Measurements from ENCODE around the gene QSER1.
A peak's percentile ranks its signal among the peaks of the same experiment; 100 is the strongest.
"Not testable (repeated sequence)": the region's sequence is repeated elsewhere in the genome, so short reads cannot be mapped to it uniquely, and the experiment has no call there.

QSER1 gene

DNA sequence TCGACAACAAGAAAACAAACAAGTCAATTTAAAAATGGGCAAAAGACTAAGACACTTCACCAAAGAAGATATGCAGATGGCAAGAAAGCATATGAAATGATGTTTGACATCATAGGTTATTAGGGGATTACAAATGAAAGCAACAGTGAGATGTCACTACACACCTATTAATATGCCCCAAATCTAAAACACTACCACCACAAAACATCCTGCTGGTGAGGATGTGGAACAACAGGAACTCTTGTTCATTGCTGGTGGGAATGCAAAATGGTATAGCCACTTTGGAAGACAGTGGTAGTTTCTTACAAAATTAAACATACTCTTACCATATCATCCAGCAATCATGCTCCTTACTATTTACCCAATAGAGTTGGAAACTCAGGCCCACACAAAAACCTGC, 33.9 kb upstream of the QSER1 start:
- TF ChIP-seq, protein P1, sequence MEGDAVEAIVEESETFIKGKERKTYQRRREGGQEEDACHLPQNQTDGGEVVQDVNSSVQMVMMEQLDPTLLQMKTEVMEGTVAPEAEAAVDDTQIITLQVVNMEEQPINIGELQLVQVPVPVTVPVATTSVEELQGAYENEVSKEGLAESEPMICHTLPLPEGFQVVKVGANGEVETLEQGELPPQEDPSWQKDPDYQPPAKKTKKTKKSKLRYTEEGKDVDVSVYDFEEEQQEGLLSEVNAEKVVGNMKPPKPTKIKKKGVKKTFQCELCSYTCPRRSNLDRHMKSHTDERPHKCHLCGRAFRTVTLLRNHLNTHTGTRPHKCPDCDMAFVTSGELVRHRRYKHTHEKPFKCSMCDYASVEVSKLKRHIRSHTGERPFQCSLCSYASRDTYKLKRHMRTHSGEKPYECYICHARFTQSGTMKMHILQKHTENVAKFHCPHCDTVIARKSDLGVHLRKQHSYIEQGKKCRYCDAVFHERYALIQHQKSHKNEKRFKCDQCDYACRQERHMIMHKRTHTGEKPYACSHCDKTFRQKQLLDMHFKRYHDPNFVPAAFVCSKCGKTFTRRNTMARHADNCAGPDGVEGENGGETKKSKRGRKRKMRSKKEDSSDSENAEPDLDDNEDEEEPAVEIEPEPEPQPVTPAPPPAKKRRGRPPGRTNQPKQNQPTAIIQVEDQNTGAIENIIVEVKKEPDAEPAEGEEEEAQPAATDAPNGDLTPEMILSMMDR (IDR thresholded peaks at IDR 0.05; ENCODE audit: low read depth, low read length): peak; percentile 20
- no peak for DNase-seq (ENCODE audit: low read depth in 2 of 2)

DNA sequence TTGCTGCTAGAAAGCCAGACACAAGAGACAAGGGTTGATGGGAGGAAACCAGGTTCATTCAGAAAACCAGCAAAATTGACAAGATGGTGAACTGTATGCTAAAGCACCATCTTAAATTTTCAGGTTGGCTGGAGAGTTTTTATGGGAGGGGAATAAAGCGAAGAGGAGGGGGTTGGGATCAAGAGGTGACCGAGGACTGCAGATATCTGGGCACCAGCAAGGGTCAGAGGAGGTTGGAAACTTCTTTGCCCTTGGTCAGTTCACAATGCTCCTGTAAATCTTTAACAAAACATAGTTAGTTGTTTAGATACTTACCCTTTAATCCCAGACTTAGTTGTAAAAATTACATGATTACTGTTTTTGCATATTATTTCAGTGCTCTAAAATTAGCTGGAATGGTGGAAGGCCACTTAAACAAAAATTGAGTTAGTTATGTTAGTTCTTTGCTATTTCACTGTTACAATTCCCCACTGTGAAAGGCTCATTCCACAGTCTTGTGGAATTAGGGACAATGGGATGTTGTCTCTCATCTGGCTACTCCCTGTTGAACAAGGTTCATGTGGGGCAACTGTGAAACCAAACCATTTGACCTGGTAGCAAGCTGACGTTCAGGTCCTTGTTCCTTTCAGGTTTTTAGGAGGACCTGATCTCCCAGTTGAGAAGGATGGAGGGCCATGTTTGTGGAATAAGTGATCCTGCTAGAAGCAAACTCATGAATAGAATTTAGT, 30.6 kb upstream of the QSER1 start:
- no peak for DNase-seq (ENCODE audit: low read depth in 2 of 2)
- H3K4me3 ChIP-seq (replicated peaks in 1 of 2; ENCODE audit: low read depth in 2 of 2, low read length in 2 of 2): no peak overlapping the region
- TF ChIP-seq, protein P1 (IDR thresholded peaks at IDR 0.05; ENCODE audit: low read depth, low read length): no peak

More for the DNA sequence above, 33.9 kb upstream of the QSER1 start:
- no peak overlapping the region for H3K4me3 ChIP-seq (replicated peaks in 1 of 2; ENCODE audit: low read depth in 2 of 2, low read length in 2 of 2)

DNA sequence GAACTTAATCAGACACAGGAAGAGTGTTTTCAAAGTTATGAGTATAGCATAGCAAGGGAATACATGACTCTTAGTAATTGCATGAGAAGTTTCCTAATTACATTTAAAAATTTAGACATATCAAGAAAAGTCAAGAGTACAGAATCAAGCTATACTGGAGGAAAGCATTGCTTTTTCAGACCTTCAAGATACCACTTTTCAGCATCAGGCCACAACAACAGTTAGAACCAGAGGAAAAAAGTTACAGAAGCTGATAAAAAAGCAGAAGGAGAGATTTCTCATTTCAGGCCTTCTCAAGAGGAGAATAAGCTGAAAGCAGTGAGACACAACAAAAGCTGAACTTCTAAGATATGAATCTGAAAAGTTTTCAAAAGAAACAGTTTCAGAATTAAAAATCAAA, 28.1 kb upstream of the QSER1 start:
- DNase-seq (ENCODE audit: low read depth in 2 of 2): no peak
- TF ChIP-seq, protein P1 (IDR thresholded peaks at IDR 0.05; ENCODE audit: low read depth, low read length): no peak
- no peak overlapping the region for H3K4me3 ChIP-seq (replicated peaks in 1 of 2; ENCODE audit: low read depth in 2 of 2, low read length in 2 of 2)

DNA sequence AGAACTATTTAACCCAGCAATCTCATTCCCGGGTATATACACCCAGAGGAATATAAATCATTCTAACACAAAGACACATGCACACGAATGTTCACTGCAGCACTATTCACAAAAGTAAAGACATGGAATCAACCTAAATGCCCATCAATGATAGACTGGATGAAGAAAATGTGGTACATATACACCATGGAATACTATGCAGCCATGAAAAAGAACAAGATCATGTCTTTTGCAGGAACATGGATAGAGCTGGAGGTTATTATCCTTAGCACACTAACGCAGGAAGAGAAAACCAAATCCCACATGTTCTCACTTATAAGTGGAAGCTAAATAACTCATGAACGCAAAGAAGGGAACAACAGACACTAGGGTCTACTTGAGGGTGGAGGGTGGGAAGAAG, 23.9 kb upstream of the QSER1 start:
- not testable (repeated sequence) for DNase-seq (ENCODE audit: low read depth in 2 of 2)

DNA sequence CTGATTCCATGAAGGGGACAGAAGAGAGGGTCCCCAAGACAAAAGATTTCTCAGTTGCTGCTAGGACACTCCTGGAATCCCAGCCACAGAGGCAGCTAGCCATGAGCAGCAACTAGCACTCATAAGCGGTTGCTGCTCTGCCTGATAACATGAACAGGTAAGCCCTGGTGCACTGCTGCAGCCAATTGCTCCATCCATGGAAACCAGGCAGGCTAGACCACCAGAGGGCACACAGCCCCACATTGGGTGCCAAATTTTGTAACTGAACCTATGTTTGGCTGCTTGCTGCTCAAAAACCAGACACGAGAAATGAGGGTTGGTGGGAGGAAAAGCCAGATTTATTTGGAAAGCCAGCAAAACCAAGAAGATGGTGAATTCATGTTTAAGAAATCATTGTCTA, 21.9 kb upstream of the QSER1 start:
- TF ChIP-seq, protein P1 (IDR thresholded peaks at IDR 0.05; ENCODE audit: low read depth, low read length): peak; percentile 15
- no peak overlapping the region for H3K4me3 ChIP-seq (replicated peaks in 1 of 2; ENCODE audit: low read depth in 2 of 2, low read length in 2 of 2)
- peak in 1 of 2 donors; percentile 4 for DNase-seq (ENCODE audit: low read depth in 2 of 2)

More for the DNA sequence above, 23.9 kb upstream of the QSER1 start:
- H3K4me3 ChIP-seq (replicated peaks in 1 of 2; ENCODE audit: low read depth in 2 of 2, low read length in 2 of 2): not testable (repeated sequence)

DNA sequence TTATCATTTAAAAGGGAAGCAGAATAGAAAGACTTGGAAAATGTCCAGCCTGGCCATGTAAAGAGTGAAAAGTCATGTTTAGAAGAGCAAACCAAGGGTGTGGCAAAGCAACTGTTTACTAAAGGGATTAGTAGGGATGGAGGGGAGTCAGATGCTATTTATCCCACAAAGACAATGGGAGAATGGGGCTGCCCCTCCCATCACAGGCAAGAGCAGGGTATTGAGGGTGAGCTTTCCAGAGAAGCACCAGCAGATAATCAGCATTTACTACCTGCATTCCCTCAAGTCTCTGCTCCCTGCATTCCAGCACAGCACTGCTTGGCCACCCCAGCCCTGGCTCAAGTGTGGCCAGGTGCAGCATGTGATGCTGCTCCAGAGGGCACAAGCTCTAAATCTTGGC, 18.5 kb upstream of the QSER1 start:
- H3K4me3 ChIP-seq (replicated peaks in 1 of 2; ENCODE audit: low read depth in 2 of 2, low read length in 2 of 2): no peak overlapping the region
- TF ChIP-seq, protein P1 (IDR thresholded peaks at IDR 0.05; ENCODE audit: low read depth, low read length): no peak
- no peak for DNase-seq (ENCODE audit: low read depth in 2 of 2)

DNA sequence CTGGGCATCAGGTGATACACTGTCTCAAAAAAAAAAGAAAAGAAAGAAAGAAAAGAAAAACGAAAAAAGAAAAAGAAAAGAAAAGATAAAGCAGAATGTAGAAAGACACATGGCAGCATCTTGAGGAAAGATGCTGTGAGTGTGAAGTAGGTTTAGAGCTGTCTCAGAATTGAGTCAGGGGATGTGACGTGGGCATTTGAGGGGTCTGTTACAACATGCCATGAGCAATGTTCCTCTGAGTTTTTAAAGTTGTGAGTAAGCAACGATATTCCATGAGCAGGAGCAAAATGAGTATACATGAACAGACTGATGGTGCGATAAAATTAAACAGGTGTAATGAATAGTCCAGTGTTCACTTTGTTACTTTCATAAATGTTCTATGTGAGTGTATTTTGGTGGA, 11.3 kb upstream of the QSER1 start:
- no peak overlapping the region for H3K4me3 ChIP-seq (replicated peaks in 1 of 2; ENCODE audit: low read depth in 2 of 2, low read length in 2 of 2)
- peak in 1 of 2 donors; percentile 45 for DNase-seq (ENCODE audit: low read depth in 2 of 2)
- TF ChIP-seq, protein P1 (IDR thresholded peaks at IDR 0.05; ENCODE audit: low read depth, low read length): no peak
